GM21529 (cell line): Measurements from ENCODE around the gene DBNDD1.

Experiments used
- ATAC-seq: cut with Tn5 transposase; IDR thresholded peaks from one replicate; pipeline ENCODE4 v1.9.1; 2021; ENCODE audit not compliant: unreplicated experiment

DBNDD1 gene

DNA sequence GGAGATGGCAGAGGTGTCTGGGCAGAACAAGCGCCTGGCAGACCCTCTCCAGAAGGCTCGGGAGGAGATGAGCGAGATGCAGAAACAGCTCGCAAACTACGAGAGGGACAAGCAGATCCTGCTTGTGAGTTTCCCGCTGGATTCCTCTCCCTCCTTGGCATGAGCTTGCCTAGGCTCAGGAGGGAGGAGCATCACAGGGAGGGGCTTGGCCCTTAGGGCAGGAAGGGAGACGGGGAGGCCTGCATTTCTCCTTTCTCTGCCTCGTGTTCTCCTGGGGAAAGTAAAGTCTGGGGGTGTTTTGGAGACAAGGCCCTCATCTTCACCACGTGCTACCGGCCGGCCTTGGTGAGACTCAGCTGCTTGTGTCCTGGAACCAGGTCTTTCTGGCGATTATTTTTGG lies 18.0 kb upstream of the DBNDD1 start:
- ATAC-seq: no peak

DNA sequence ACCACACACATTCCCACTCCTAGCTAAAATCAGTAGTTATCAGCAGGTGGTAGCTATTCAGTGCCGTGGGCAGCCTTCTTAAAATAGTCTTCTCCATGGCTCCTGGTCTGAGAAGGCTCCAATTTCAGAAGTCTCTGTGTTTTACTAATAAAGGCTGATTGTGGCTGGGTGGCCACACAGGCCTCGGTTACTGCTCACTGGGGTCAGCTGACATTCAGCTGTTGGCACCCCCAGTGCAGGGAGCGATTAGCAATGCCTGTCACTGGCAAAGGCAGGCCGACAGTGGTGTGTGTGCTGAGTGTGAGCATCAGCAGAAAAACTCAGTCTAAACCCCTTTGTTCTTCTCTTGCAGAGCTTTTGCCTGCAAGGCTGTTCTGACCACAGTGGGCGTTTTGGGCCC lies 16.6 kb upstream of the DBNDD1 start:
- no peak for ATAC-seq

DNA sequence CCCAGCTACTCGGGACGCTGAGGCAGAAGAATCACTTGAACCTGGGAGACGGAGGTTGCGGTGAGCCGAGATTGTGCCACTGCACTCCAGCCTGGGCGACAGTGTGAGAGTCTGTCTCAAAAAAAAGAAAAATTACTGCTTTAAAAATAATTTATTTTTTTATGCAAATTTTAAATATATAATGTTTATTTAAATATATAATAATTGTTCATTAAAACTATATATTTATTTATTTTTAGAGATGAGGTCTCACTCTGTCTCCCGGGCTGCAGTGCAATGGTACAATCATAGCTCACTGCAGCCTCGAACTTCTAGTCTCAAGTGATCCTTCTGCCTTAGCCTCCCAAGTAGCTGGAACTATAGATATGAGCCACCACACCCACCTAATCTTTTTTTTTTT lies 15.2 kb upstream of the DBNDD1 start:
- no peak for ATAC-seq

DNA sequence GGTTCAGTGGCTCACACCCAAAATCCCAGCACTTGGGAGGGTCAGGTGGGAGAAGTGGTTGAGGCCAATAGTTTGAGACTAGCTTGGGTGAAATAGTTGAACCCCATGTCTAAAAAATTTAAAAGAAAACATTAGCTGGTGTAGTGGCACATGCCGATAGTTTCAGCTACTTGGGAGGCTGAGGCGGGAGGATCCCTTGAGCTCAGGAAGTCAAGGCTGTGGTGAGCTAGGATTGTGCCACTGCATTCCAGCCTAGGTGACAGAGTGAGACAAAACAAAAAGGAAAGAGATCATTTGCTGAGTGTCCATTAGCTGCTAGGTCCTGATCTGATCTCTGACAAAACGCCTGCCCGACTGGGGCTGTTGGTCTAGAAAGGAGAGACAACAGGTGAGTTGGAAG lies 14.1 kb upstream of the DBNDD1 start:
- no peak for ATAC-seq

DNA sequence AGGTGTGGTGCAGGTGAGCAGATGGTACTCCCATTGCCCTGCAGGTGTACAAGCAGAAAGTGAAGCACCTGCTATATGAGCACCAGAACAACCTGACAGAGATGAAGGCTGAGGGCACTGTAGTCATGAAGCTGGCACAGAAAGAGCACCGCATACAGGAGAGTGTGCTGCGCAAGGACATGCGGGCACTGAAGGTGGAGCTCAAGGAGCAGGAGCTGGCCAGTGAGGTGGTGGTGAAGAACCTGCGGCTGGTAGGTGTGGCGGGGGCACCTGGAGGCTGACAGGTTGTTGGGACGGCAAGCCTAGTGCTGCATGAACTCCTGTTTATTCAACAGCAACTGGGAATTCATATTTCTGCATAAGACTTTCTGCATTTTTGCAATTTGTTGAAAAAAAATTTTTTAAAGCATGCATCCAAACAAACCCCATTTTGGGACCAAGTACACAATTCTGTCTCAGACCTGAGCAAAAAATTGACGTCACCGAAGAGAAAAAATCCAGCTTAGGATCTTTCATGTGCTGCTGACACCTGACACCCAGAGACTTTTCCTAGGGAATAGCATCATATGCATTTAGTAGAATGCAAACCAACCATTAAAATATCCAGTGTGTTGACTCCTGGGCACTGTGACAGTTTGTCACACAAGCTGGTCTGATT lies 13.5 kb upstream of the DBNDD1 start:
- ATAC-seq: no peak

DNA sequence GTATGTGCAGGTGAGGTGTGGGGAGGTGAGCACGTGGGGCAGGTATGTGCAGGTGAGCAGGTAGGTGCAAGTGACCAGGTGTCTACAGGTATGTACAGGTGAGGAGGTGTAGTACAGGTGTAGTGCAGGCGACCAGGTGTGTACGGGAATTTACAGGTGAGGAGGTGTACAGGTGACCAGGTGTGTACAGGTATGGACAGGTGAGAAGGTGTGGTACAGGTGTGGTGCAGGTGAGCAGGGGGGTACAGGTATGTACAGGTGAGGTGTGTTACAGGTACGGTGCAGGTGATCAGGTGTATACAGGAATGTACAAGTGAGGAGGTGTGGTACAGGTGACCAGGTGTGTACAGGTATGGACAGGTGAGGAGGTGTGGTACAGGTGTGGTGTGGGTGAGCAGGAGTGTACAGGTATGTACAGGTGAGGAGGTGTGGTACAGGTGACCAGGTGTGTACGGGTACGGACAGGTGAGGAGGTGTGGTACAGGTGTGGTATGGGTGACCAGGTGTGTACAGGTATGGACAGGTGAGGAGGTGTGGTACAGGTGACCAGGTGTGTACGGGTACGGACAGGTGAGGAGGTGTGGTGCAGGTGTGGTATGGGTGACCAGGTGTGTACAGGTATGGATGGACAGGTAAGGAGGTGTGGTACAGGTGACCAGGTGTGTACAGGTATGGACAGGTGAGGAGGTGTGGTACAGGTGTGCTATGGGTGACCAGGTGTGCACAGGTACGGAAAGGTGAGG lies 12.8 kb upstream of the DBNDD1 start:
- no peak for ATAC-seq

DNA sequence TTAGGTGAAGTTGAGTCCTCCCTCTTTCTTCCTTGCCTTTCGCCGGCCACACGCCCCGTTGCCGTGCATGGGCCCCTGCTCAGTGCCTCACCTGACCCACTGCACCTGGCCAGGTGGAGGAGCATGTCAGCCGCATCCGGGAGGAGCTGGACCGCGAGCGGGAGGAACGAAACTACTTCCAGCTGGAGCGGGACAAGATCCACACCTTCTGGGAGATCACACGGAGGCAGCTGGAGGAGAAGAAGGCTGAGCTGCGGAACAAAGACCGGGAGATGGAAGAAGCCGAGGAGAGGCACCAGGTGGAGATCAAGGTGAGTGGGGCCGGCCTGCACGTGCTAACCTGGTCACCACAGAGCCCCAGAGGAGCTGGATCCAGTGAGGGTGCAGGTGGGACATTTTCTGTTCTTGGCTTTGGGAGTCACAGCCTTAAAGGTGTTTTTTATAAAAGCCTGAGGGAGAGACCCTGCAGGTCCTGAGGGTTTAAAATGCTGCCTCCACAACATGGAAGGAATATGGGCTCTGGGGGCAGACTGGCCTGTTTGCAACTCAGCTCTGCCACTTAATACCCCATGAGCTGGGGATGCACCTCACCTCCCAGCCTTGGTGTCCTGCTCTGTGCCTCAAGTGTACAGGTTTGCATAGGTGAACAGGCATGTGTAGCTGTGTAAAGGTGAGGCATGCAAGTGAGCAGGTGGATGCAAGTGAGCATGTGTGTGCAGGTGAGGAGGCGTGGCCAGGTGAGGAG lies 12.1 kb upstream of the DBNDD1 start:
- ATAC-seq: no peak

DNA sequence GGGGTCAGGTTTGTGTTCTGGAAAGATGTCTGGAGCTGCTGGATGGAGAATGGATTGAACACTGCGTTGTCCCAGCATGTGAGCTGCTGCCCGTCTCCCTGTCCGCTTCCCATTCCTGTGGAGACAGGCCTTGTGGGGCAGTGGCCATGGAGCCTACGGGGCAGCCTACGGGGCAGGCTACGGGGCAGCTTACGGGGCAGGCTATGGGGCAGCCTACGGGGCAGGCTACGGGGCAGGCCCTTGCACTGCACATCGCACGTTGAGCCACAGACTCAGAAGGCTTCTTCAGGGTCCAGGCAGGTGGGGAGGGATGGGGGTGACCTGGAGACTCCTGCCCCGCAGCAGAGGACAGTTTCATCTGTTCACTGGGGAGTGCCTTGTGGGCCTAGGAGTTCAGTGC lies 9.7 kb upstream of the DBNDD1 start:
- ATAC-seq: no peak

DNA sequence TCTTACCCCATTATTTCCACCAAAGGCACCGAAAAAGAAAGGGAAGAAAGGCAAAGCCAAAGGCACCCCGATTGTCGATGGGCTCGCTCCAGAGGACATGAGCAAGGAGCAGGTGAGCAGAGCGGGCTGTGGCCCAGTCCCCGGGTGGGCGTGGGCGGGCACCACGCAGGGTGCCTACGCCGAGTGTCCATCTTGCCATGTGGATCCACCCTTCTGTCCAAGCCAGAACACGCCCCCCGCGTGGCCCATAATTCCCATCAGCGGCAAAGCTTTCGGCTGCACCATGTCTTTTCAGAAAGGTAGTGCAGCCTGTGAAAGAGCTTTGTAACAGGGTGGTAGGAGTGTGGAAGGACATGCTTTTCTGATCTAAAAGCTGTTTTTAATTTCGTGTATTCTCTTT lies 8.4 kb upstream of the DBNDD1 start:
- no peak for ATAC-seq

DNA sequence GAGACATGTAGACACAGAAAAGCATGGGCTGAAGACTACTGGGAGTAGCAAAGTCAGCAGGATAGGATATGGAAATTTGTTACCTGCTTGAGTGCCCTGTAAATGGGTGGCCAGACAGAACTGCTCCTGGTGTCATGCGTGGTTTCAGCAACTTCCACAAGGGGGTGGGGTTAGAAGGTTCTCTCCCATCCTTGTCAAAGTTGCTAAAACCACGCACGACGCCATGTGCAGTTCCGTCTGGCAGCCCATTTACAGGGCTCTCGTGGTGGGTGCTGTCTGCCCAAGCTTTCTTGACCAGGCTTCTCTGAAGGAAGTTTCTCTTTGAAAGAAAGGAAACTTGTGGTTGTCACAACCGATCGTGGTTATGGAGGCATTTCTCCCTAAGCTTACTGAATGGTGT lies 6.9 kb upstream of the DBNDD1 start:
- no peak for ATAC-seq

DNA sequence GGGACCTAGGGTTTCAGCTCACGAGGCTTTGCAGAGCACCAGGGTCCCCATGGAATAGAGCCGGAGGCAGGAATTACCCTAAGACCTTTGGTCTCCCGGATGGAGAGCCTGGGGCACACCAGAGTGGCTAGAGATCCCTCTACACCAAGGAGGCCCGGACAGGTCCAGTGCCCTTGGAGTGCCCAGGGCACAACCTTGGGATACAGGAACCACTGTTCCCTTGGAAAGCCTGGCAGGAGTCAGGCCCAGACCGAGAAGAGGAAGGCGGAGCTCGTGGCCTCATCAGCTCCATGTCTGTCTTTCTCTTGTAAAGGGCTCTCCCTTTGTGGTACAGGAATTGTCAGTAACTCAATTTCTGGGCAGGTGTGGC lies 3.8 kb upstream of the DBNDD1 start:
- no peak for ATAC-seq

DNA sequence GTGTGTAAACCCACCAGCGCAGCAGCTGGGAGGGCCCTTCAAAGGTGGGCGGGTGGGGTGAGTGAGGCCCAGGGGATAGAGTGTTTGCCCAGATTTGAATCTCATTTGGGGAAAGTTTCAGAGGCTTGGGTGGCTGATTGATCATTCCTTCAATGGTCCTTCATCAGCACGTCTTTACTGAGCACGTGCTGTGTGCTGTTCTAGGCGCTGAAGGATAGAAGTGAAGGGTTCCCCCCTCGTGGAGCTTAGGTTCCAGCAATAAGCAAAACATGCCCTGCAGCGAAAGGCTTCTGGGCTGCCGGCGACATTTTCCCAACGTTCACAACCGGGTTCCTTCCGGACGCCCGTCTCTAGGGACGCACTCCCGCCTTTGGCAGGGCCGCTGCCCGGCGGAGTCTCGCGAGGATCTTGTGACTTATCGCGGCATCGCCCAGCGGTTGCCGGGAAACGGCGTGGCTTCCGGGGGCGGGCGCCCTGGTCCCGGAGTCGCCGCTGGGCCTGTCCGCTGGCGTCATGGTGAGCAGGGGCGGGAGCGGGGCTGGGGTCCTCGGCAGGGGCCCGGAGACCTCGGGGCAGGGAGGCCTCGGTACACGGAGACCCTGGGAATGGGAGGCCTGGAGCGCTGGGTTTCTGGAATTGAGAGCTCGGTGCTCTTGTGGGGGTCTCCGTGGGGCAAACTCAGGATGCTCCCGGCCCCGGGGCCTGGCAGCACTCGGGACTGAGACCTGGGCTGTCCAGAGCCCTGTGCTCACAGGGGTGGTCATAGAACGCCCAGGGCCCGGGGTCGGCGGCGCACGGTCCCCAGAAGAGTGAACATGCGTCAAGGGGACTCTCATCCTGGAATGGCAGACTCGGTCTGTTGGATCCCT lies 3.2 kb upstream of the DBNDD1 start:
- ATAC-seq: peak; percentile 68

DNA sequence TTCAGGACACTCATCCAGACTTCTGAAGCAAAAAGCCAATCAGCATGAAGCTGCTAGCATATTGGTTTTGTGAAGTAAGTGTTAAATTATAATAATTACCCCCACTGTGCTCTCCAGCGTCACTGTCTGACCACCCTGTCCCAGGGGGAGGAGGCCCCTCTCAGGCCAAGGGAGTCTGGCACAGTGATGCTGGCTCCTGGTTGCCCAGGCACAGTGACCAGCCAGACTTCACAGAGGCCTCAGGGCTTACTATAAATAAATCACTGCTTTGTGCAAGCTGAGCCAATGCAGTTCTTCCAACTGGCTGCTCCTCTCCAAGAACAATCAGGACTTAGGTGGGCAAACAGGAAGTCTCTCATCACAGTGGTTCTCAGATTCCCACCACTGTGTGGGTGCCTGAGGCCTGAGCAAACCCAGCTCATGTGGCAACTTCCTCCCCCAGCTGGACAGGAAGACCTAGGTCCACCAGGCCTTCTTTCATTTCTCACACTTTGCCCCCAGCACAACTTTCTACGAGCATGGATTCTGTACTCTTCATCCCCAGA lies 1.7 kb upstream of the DBNDD1 start:
- no peak for ATAC-seq

DNA sequence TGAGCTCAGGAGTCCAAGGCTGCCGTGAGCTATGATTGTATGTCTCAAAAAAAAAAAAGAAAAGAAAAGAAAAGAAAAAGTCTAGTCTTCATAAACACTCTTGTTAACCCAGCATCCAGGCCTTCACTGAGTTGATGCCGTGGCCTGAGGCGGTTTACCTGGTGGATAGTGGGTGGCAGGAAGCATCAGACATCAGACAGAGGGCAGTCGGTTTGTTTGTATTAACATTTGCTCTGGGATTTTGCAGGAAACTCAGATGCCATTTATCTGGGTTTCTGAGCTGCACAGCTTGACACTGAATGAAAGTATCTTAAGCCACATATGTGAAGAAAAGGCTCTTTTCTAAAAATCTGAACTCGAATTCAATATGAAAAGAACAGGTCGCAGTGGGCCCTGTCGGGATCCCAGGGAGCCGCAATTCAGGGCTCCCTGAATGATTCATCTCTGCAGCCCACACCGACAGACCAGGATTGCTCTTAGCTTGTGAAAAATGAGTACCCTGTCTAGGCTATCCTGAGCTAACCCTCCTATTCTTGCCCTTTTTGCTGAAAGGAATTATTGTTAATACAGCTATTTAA lies 1.1 kb upstream of the DBNDD1 start:
- no peak for ATAC-seq

DNA sequence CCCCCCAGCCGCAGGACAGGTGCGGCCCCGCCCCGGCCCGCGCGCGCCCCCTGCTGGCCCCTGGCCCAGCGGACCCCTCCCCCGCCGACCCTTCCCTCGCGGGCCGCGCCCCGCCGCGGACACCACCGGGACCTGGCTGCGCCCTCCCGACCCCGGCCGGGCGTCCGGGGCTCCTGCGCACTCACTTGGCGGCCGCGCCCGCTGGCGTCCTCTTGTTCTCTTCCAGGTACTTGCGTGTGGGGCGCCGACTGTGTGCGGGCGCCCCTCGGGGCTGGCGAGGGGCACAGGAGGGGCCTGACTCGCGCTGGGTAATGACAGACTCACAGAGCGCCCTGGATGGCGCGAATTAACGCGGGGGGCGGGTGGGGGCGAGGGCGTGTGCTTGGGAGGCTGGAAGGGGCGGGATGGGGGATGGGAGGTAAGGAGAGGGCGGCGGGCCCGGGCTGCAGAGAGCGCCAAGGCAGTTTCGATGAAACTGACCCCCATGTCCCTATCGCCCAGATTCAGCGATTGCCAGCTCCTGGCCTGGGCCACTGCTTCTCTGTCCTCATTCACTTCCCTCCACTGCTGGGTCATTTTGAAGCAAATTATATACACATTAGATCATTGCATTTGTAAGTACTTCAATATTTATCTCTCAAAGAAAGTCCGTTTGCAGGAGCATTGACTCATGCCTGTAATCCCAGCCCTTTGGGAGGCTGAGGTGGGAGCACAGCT lies 445 bp upstream of the DBNDD1 start:
- ATAC-seq: no peak

DNA sequence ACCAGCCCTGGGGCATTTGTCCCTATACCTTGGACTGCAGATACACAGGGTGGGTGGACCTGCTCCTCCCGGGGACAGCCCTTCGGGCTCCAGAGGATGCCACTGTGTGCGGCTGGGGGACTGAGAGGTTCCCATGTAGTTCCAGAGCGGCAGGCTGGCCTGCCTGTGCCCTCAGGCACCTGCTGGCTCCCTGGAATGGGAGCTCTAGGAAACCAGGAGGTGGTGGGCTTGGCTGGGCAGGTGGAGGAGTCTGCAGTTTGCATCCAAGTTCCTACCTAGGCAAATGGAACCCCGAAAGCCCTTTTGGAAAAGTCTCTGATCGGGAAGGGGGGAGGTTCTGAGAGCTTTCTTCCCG lies 982 bp downstream of the DBNDD1 start:
- ATAC-seq: no peak

DNA sequence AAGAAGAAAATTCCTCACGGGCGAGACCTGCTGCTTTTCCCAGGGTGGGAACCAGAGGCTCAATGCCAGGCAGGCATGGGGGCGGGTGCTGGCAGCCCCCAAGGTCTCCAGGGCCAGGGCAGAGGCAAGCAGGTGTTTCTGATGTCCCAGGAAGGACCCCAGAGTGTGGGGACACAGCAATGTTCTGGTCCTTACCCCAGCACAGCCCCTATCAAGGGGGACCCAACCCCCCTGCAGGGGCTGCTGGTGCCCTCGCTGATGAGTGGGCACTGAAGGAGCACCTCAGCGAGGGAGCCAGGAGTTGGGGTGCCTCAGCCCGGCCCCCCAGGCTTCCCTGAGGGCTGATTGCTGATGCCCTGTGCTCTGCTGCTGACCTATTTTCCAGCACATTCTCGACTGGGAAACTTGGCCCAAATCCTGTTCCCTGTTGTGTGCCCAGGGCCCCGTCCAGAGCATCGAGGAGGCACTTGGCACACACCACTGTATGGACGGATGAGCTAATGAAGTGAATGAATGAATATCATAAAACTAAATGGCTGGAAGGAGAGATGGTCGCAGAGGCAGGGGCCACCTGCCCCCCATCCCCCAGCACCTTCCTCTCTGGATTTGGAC lies 2.8 kb downstream of the DBNDD1 start:
- no peak for ATAC-seq

DNA sequence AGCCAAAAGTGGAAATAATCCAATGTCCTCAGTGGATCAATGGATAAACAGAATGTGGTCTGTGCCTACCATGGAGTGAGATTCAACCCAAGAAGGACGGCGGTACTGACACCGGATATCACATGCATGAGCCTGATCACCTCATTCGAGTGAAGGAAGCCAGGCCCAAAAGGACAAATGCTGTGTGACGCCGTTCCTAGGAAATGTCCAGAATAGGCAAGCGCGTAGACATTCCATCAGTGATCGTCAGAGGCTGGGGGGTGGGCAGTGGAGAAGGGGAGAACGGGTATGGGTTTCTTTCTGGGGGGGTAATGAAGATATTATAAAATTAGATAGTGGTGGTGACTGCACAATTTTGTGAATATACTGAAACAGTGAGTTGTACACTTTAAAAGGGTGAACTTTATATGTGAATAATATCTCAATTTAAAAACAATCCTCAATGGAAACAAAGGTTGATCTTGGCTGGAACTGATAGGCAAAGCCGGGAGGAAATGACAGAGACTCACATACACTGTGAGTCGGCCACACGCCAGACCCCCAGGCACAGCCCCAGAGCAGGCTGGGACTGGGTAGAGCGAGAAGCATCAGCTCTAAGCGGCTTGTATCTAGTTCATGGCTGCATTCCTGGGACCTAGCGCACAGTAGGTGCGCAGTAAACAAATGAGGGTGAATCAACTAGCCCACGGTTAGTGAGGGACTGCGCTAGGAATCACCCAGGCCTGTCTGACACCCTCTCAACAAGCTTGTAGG lies 3.5 kb downstream of the DBNDD1 start:
- ATAC-seq: no peak
